Subcutaneous abdominal adipose tissue (tissue), 5 donors: Measurements from ENCODE around the gene DENND1A.

Experiments used
- H3K27ac ChIP-seq: one replicate; pipeline ENCODE4 v1.7.0; 2013; ENCODE audit warnings: low read depth, mild to moderate bottlenecking, inconsistent platforms, low read length, moderate library complexity
- H3K27me3 ChIP-seq, 5 donors: one replicate each; pipeline ENCODE4 v1.7.0; 2013; ENCODE audit warnings: low read length in 5 of 5, inconsistent platforms in 1 of 5; ENCODE audit not compliant: control insufficient read depth in 5 of 5, insufficient read depth in 4 of 5
- H3K36me3 ChIP-seq, 5 donors: one replicate each; pipeline ENCODE4 v1.7.0; 2013; ENCODE audit warnings: low read length in 5 of 5; ENCODE audit not compliant: control insufficient read depth in 5 of 5, insufficient read depth in 5 of 5
- H3K4me1 ChIP-seq, 5 donors: one replicate each; pipeline ENCODE4 v1.7.0; 2013; ENCODE audit warnings: low read length in 5 of 5, mild to moderate bottlenecking in 3 of 5, moderate library complexity in 1 of 5; ENCODE audit not compliant: control insufficient read depth in 5 of 5, insufficient read depth in 5 of 5
- H3K4me3 ChIP-seq, 5 donors: one replicate each; pipeline ENCODE4 v1.7.0; 2013; ENCODE audit warnings: low read length in 5 of 5, low read depth in 1 of 5
- H3K9ac ChIP-seq, 5 donors: one replicate each; pipeline ENCODE4 v1.7.0; 2013; ENCODE audit warnings: low read length in 5 of 5, mild to moderate bottlenecking in 4 of 5, moderate library complexity in 3 of 5
- H3K9me3 ChIP-seq, 5 donors: one replicate each; pipeline ENCODE4 v1.7.0; 2013; ENCODE audit warnings: low read length in 5 of 5; ENCODE audit not compliant: control insufficient read depth in 5 of 5
- donor health status: healthy.
- donor health status: healthy.
- donor health status: healthy.
- donor health status: healthy.
- donor health status: healthy.

Gene DENND1A

DNA sequence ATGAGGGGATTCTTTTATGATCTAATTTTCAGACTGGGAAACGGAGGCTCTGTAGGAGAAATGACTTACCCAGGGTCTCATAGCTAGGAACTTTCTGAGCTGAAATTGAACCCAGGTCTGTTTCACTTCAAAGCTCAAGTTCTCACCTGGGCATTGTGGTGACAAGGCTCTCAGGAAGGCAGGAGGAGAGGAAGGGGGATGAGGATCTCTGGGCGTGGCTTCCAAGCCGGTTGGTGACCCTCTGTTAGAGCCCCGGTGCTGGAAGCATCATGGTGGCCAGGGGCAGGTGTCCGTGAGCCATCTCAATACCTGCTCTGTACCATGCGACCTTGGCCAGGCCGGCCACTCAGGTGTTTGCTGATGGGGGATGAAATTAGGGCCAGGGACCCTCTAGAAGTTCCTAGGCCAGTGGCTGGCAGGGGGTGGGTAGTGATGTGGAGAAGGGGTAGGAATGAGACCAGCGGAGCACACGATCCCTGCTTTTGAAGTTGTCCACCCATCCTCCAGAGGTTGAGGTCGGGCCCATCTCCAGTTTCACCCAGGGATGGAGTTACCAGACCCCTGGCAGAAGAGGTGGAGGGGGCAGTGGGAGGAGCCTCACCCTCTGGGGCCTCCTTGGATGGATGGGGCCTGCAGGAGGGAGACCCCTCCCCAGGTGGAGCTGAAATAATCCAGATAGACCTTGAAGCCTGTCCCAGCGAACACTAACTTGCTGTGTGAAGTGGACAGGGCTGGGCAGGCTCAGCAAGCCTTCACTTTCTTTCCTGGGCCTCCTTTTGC is 568.0 kb downstream of the DENND1A start:
- Histone ChIP-seq H3K9ac (no peak overlapping the region), H3K9me3 (no peaks in the 10 kb centered on the region), H3K4me1 (peaks cover 0 to 4% (median 0%) of the 10 kb centered on the region in 5 donors), H3K36me3 (no peaks in the 10 kb centered on the region), H3K27me3 (peaks cover 3 to 29% (median 13%) of the 10 kb centered on the region in 5 donors), H3K4me3 (no peak overlapping the region), H3K27ac (no peak overlapping the region)

DNA sequence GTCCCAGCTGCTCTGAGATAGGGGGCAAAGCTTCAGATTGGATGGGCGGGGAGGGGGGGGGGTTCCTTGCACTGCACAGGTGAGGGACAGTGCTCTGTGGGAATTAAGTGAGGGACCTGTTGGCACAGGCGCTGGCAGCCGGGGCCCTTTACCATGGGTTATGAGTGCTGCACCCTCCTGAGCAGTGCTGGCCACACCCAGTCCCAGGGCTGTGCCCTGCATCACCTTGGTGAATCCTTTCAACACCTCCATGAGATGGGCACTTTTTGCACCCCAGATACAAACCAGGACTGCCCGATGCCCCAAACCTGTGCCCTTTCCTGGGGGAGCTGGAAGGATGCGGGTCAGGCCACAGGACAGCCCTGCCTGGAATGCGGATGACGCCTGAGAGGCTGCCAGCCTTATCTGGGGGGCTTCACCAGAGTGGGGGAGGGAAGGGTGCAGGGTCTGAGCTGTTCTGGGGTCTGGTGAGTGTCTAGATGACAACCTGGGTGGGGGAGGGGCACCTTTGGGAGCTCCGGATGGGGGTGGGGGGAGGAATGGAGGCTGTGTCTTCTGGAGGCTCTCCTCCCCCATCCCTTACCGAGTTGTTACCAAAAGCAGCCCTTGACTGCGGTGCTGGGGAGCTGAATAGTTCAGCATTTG is 568.7 kb downstream of the DENND1A start:
- H3K36me3 ChIP-seq: no peaks in the 10 kb centered on the region

DNA sequence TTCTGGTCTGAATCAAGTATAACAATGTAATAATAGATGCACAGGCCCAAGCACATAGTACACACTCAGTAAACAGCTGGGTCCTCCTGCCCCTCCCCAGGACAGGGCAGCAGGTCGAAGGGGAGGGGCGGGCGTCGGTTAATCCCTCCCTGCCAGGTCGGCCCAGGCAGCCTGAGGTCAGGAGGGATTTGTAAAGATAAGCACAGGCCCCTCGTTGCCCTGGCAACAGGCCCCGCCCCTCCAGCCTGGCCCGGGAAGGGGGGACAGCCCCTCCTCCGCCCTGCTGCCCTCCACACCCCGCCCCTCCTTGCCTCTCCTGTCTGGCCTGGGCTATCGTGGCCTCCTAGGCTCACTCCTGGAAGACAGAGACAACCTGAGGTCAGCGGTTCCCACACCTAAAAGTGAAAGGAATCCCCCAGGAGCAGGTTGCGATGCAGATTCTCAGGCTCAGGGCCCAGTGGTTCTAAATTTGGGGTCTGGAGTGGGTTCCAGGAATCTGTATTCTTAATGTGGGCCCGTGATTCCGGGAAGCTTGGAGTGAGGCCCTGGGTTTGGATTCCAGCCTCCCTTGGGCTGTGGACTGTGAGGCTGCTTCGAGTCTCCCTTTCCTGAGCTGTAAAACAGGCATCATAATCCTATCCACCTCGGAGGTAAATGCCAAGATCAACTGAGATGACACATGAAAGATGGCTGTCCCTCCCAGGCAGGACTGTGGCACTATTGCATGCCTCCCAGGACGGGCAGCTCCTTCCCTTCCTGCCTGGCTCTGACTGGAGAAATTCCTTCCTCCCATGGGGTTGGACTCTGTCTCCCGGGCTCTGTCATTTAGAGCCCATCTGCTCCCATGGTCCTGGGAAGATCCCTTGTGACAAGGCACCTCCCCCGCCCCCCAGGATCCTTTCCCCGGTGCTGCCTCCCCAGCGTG is 569.5 kb downstream of the DENND1A start:
- no peak overlapping the region for H3K9ac ChIP-seq
- H3K27me3 ChIP-seq: peaks cover 3 to 30% (median 12%) of the 10 kb centered on the region in 5 donors
- H3K4me3 ChIP-seq: no peak overlapping the region
- H3K9me3 ChIP-seq: no peaks in the 10 kb centered on the region
- H3K36me3 ChIP-seq: no peaks in the 10 kb centered on the region
- H3K27ac ChIP-seq: no peak overlapping the region
- H3K4me1 ChIP-seq: peaks cover 0 to 4% (median 0%) of the 10 kb centered on the region in 5 donors

More for the DNA sequence above, 568.7 kb downstream of the DENND1A start:
- H3K9me3 ChIP-seq: no peaks in the 10 kb centered on the region
- H3K4me1 ChIP-seq: peaks cover 0 to 4% (median 0%) of the 10 kb centered on the region in 5 donors
- H3K4me3 ChIP-seq: no peak overlapping the region
- no peak overlapping the region for H3K27ac ChIP-seq
- H3K27me3 ChIP-seq: peaks cover 3 to 29% (median 11%) of the 10 kb centered on the region in 5 donors
- H3K9ac ChIP-seq: no peak overlapping the region

DNA sequence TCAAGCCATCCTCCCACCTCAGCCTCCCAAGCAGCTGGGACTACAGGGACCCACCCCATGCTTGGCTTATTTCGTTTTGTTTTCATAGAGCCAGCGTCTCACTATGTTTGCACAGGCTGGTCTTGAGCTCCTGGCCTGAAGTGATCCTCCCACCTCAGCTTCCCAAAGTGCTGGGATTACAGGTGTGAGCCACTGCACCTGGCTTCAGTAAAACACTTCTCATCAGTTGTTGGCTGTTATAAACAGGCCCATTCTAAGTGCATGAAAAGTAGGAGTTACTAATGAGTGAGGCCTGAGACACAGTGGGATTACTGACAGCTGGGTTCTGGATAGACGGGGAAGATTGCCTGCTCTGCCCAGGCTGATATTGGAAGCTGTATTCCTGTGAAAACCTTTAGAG is 570.4 kb downstream of the DENND1A start:
- H3K4me3 ChIP-seq: no peak overlapping the region
- H3K27me3 ChIP-seq: peaks cover 7 to 37% (median 20%) of the 10 kb centered on the region in 5 donors
- H3K36me3 ChIP-seq: no peaks in the 10 kb centered on the region
- H3K9ac ChIP-seq: no peak overlapping the region
- H3K4me1 ChIP-seq: peaks cover 0 to 4% (median 0%) of the 10 kb centered on the region in 5 donors
- no peaks in the 10 kb centered on the region for H3K9me3 ChIP-seq
- no peak overlapping the region for H3K27ac ChIP-seq

DNA sequence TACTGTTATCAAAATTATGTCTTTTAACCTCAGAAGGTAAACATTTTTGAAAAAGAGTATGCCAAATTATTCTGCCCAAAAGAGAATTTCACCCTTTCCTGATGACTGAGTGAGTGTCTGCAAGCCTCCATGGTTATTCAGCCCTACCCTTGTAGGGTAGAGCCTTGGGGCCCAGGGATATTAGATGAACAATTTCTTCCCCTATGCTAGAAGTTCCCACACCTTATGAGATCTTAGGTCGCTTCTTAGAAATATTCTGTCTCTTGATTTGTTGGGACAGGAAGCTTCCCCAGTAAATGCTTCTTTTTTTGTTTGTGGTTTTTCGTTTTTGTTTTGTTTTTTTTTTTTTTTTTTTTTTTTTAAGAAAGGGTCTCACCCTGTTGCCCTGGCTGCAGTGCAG is 570.8 kb downstream of the DENND1A start:
- no peak overlapping the region for H3K27ac ChIP-seq

DNA sequence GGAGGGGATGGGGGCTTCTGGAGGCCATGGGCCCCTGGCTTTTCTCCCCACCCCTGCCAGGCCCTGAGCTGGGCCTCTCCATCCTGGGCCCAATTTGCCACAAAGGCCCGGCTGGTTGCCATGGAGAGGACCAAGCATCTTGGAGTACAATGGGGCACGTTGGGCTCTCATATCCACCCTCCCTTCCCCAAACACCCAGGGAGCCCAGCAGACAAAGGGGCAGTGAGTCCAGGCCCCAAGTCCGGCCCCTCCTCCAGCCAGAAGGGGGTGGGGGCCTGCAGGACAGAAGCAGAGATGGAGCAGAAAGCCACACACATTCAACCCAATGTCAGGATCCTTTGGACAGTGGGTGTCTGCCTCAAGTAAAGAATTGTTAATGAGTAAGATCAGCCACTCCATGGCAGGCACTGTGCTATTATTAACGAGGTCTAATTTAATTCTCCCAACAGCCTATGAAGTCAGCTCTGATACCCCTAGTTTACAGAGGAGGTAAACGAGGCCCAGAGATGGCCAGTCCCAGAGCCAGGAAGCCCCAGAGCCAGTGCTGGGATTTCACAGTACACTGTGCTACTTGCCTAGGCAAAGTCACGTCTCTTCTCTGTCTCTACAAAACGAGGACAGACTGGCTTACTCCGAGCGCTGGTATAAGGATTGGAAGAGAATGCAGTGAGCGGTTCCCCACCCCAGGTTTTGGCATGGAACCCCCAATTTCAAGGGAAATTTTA is 571.6 kb downstream of the DENND1A start:
- Histone ChIP-seq H3K4me1 (peaks cover 0 to 9% (median 6%) of the 10 kb centered on the region in 5 donors), H3K27ac (no peak overlapping the region), H3K9ac (no peak overlapping the region), H3K4me3 (no peak overlapping the region), H3K36me3 (no peaks in the 10 kb centered on the region), H3K27me3 (peaks cover 9 to 43% (median 31%) of the 10 kb centered on the region in 5 donors), H3K9me3 (no peaks in the 10 kb centered on the region)

More for the DNA sequence above, 570.8 kb downstream of the DENND1A start:
- no peaks in the 10 kb centered on the region for H3K9me3 ChIP-seq
- H3K27me3 ChIP-seq: peaks cover 9 to 41% (median 23%) of the 10 kb centered on the region in 5 donors
- no peaks in the 10 kb centered on the region for H3K36me3 ChIP-seq
- H3K9ac ChIP-seq: no peak overlapping the region
- peaks cover 0 to 6% (median 3%) of the 10 kb centered on the region in 5 donors for H3K4me1 ChIP-seq
- H3K4me3 ChIP-seq: no peak overlapping the region

DNA sequence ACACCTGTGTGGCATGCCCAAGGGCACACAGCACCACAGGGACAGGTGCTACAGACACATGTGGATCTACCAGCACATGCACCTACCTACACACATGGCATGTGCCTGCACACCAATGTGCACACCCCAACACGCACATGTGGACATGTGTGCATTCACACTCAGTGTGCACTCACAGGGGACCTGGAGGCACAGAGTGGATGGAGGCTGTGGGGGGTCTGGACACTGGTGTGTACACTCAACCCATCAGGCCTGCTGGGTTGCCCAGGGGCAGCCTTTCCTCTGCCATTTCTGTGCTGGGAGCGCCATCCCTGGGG is 572.2 kb downstream of the DENND1A start:
- Histone ChIP-seq H3K4me3 (no peak overlapping the region), H3K9me3 (no peaks in the 10 kb centered on the region), H3K36me3 (no peaks in the 10 kb centered on the region), H3K27me3 (peaks cover 9 to 42% (median 34%) of the 10 kb centered on the region in 5 donors), H3K27ac (no peak overlapping the region), H3K9ac (no peak overlapping the region), H3K4me1 (peaks cover 0 to 9% (median 6%) of the 10 kb centered on the region in 5 donors)

DNA sequence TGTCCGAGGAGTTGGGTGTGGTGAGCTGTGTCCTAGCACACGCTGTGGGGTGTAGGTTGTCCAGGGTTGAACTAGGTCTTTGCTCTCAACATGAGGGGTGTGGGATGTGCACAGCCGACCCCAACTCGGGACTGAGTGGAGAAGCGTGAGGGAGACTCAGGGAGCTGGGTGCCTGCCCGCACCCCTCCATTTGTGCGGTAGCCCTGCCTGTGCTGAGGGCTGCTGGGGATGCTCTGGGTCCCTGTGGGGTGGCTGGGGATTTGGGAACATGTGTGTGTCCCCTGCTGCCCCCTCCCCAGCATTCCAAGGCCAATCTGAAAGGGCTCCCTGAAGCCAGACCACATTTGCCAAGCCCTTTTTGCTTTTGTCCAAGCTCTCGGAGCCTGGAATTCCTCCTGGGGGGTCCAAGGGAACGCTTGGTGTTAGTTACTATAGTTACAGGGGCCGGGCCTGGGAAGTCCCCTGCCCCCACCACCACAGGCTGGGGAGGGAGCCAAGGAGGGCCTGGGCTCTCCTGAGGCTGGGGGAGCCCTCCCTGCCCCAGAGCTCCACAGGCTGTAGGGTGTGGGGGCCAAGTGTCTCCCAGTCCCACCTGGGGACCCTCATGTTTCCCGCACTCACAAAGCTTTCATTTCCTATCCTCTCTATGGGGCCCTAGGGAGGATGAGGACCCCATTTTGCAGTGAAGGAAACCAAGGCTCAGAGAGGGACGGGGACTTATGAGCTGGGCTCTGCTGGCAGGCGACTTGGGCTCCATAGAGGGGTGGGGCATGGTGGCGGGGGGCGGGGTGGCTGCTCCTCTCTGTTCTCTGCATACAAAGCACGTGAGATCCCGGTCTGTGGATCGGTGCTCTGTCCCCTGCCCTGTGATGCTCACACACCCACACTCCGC is 572.8 kb downstream of the DENND1A start:
- no peak overlapping the region for H3K9ac ChIP-seq
- no peak overlapping the region for H3K27ac ChIP-seq
- H3K4me1 ChIP-seq: peaks cover 0 to 9% (median 6%) of the 10 kb centered on the region in 5 donors
- H3K27me3 ChIP-seq: peaks cover 9 to 42% (median 31%) of the 10 kb centered on the region in 5 donors
- no peak overlapping the region for H3K4me3 ChIP-seq
- H3K9me3 ChIP-seq: no peaks in the 10 kb centered on the region
- no peaks in the 10 kb centered on the region for H3K36me3 ChIP-seq
